CD14-positive monocyte (primary cell): Measurements from ENCODE around the gene HESX1. TPM values are rescaled to one million over a fixed set of nuclear protein-coding genes. Genes with fewer than 3 reads are reported as not detected.

Source experiments
- DNase-seq, 3 donors: peaks; one replicate each; pipeline ENCODE4 v3.0.0-alpha.2; 2011 to 2022
- H2AFZ ChIP-seq: 2 replicates; pipeline ENCODE4 v1.6.0; 2012; ENCODE audit warnings: mild to moderate bottlenecking, low read depth, low read length, inconsistent platforms; ENCODE audit not compliant: insufficient read depth, poor library complexity, severe bottlenecking
- H3K27ac ChIP-seq, 2 donors: 1 replicate in 1 of 2; 2 replicates in 1 of 2; pipeline ENCODE4 v1.5.1; 2012 to 2013; ENCODE audit warnings: low read length in 2 of 2, control low read depth in 1 of 2, inconsistent platforms in 1 of 2, low read depth in 1 of 2, mild to moderate bottlenecking in 1 of 2
- H3K27me3 ChIP-seq, 2 donors: one replicate each; pipeline versions ENCODE4 v1.6.0 to v1.6.1; 2011 to 2013; ENCODE audit warnings: low read length in 2 of 2; ENCODE audit not compliant: control insufficient read depth in 2 of 2, insufficient read depth in 2 of 2
- H3K36me3 ChIP-seq, 2 donors: replicated peaks in 1 of 2; 1 replicate in 1 of 2; 2 replicates in 1 of 2; pipeline versions ENCODE4 v1.5.1 to v1.6.1; 2012 to 2013; ENCODE audit warnings: low read length in 2 of 2, control low read depth in 1 of 2, inconsistent platforms in 1 of 2, mild to moderate bottlenecking in 1 of 2; ENCODE audit not compliant: insufficient read depth in 2 of 2, control insufficient read depth in 1 of 2
- H3K4me1 ChIP-seq, 2 donors: 1 replicate in 1 of 2; 2 replicates in 1 of 2; pipeline versions ENCODE4 v1.5.1 to v1.6.1; 2012 to 2013; ENCODE audit warnings: low read length in 2 of 2, control low read depth in 1 of 2, inconsistent platforms in 1 of 2, mild to moderate bottlenecking in 1 of 2, moderate library complexity in 1 of 2; ENCODE audit not compliant: insufficient read depth in 2 of 2, control insufficient read depth in 1 of 2
- H3K4me2 ChIP-seq: replicated peaks from 2 replicates; pipeline ENCODE3; 2012; ENCODE audit warnings: low read length, moderate library complexity, mild to moderate bottlenecking; ENCODE audit not compliant: poor library complexity, severe bottlenecking; ENCODE audit errors: extremely low read depth
- H3K4me3 ChIP-seq, 3 experiments: fragments of 200-600 bp in 1 of 3; sonication (generic) in 1 of 3; replicated peaks in 1 of 3; 1 replicate in 2 of 3; 2 replicates in 1 of 3; pipeline ENCODE4 v1.5.1; 2011 to 2013; ENCODE audit warnings: low read length in 3 of 3, mild to moderate bottlenecking in 3 of 3, control low read depth in 2 of 3, low read depth in 2 of 3, inconsistent platforms in 1 of 3, moderate library complexity in 1 of 3
- H3K79me2 ChIP-seq: 2 replicates; pipeline ENCODE4 v1.6.0; 2012; ENCODE audit warnings: mild to moderate bottlenecking, control low read depth, inconsistent platforms, low read length, moderate library complexity; ENCODE audit not compliant: insufficient read depth
- H3K9ac ChIP-seq: 2 replicates; pipeline ENCODE4 v1.6.0; 2017; ENCODE audit warnings: low read length, mild to moderate bottlenecking; ENCODE audit not compliant: insufficient read depth, poor library complexity, severe bottlenecking
- H3K9me3 ChIP-seq, 2 donors: replicated peaks in 1 of 2; 1 replicate in 1 of 2; 2 replicates in 1 of 2; pipeline versions ENCODE4 v1.5.1 to v1.6.1; 2012 to 2013; ENCODE audit warnings: low read length in 2 of 2, control low read depth in 1 of 2; ENCODE audit not compliant: control insufficient read depth in 1 of 2, insufficient read depth in 1 of 2
- H4K20me1 ChIP-seq: 2 replicates; pipeline ENCODE4 v1.6.0; 2012; ENCODE audit warnings: mild to moderate bottlenecking, low read length, control low read depth, moderate library complexity; ENCODE audit not compliant: insufficient read depth
- H3K27ac Mint-ChIP-seq, 7 donors: one replicate each; pipeline ENCODE4 v1.8.0; 2020; ENCODE audit warnings: mild to moderate bottlenecking in 7 of 7, mixed read lengths in 7 of 7, moderate library complexity in 6 of 7, inconsistent platforms in 2 of 7
- H3K27me3 Mint-ChIP-seq, 3 donors: one replicate each; pipeline ENCODE4 v1.8.0; 2021 to 2022; ENCODE audit warnings: low read depth in 3 of 3, mild to moderate bottlenecking in 3 of 3, mixed read lengths in 3 of 3, moderate library complexity in 3 of 3, inconsistent platforms in 1 of 3
- H3K36me3 Mint-ChIP-seq, 2 donors: one replicate each; pipeline ENCODE4 v1.8.0; 2020; ENCODE audit warnings: mixed read lengths in 2 of 2, inconsistent platforms in 1 of 2, mild to moderate bottlenecking in 1 of 2
- H3K4me1 Mint-ChIP-seq: one replicate; pipeline ENCODE4 v1.8.0; 2020; ENCODE audit warnings: mild to moderate bottlenecking, mixed read lengths
- H3K4me3 Mint-ChIP-seq, 2 donors: one replicate each; pipeline ENCODE4 v1.8.0; 2020; ENCODE audit warnings: mild to moderate bottlenecking in 2 of 2, mixed read lengths in 2 of 2, moderate library complexity in 1 of 2
- H3K9me3 Mint-ChIP-seq, 7 donors: one replicate each; pipeline ENCODE4 v1.8.0; 2020 to 2022; ENCODE audit warnings: mixed read lengths in 7 of 7, mild to moderate bottlenecking in 6 of 7, moderate library complexity in 6 of 7, inconsistent platforms in 2 of 7
- CTCF ChIP-seq: fragments of 200-600 bp; IDR thresholded peaks from one replicate; pipeline ENCODE4 v1.8.0; 2022; ENCODE audit warnings: antibody characterized with exemption, mild to moderate bottlenecking
- WGBS: methylation state at CpG from one replicate; pipeline ENCODE4 v1.1.5; 2013; ENCODE audit warnings: missing lambda C conversion rate; ENCODE audit not compliant: insufficient coverage; 5-methylcytosine and 5-hydroxymethylcytosine counted together
- intact Hi-C, 2 donors: fragments of 100-400 bp; cut with micrococcal nuclease; formaldehyde crosslinking; loops; one replicate each; pipeline versions ENCODE4 v1.15.0 to v1.15.1; 2023
- polyA plus RNA-seq, 3 donors: library from polyadenylated mRNA; depleted of rRNA in 1 of 3; unstranded in 2 of 3; stranded (reverse) in 1 of 3; fragments of 300-500 nt in 2 of 3; fragments of >200 nt in 1 of 3; fragmentation: Illumina TruSeq in 2 of 3; gene quantifications; 1 replicate in 2 of 3; 2 replicates in 1 of 3; pipeline ENCODE4 v1.2.3, GENCODE V29; 2012 to 2021

HESX1 gene
- polyA plus RNA-seq, 3 donors: 0.22 to 0.83 (median 0.46) TPM

- Mint-ChIP-seq H3K27me3 (no peaks in the 10 kb centered on the region), H3K36me3 (no peaks in the 10 kb centered on the region), H3K27ac (peak within 1 kb of the TSS; percentile 83 to 92 (median 89)), H3K4me1 (peaks cover 35% of the 10 kb centered on the region), H3K4me3 (peak within 1 kb of the TSS; percentile 93 to 94), H3K9me3 (no peaks in the 10 kb centered on the region)
- H3K36me3 ChIP-seq: no peaks in the 10 kb centered on the region
- H3K4me2 ChIP-seq: peak within 1 kb of the TSS; percentile 92
- no peak for TF ChIP-seq CTCF
- peak; percentile 81 to 82 (median 82) for DNase-seq
- H3K27ac ChIP-seq: peak within 1 kb of the TSS; percentile 57 to 76
- intact Hi-C loops: no loop called here
- H4K20me1 ChIP-seq: peaks cover 25% of the 10 kb centered on the region
- under 1% methylated on average over 71 of the region's 71 CpGs for WGBS
- H3K4me3 ChIP-seq: peak within 1 kb of the TSS; percentile 80 to 96 (median 81)
- no peaks in the 10 kb centered on the region for H3K27me3 ChIP-seq
- H3K4me1 ChIP-seq: peaks cover 27 to 38% of the 10 kb centered on the region in 2 donors
- peaks cover 48% of the 10 kb centered on the region for H3K79me2 ChIP-seq
- peak within 1 kb of the TSS; percentile 79 for H3K9ac ChIP-seq
- peak within 1 kb of the TSS; percentile 89 for H2AFZ ChIP-seq
- no peaks in the 10 kb centered on the region for H3K9me3 ChIP-seq
These were observed 27.6 kb upstream of the HESX1 start, which contains the start of gene APPL1 for GRCh38 chr3:57227204-57227929. APPL1 (plus strand) TSS chr3:57227729; CDS start chr3:57227884, 155 bp downstream.

DNA sequence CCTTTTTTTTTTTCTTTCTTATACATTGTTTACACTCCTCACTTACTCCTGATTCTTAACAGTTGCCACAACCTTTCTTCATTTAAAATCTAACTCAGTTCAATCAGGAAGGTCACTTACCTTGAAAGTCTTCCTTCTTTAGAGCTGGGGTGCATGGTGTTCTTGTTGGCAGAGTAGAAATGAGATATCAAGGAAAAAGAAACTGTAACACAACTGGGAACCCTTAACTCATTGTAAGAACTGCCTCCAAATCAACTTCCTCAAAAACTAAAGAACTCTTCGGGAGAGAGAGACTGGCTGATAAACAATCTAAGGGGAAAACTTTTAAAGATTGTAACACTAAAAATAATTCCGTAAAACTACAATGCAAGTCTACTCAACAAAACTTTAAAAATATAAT, 26.4 kb upstream of the HESX1 start:
- peaks cover 14% of the 10 kb centered on the region for H4K20me1 ChIP-seq
- H3K27ac Mint-ChIP-seq: peak overlapping the region in 6 of 7 donors; percentile 31 to 80 (median 62)
- intact Hi-C loops: no loop called here
- H3K36me3 Mint-ChIP-seq: no peaks in the 10 kb centered on the region
- peak in 2 of 3 donors; percentile 6 to 25 for DNase-seq
- H3K4me3 ChIP-seq: peak overlapping the region in 1 of 3 experiments; percentile 80
- TF ChIP-seq CTCF: no peak
- H3K4me3 Mint-ChIP-seq: peak overlapping the region; percentile 21 to 76
- peak overlapping the region in 1 of 2 donors; percentile 15 for H3K27ac ChIP-seq
- peak overlapping the region; percentile 92 for H3K4me2 ChIP-seq
- H3K9ac ChIP-seq: no peak overlapping the region
- no peaks in the 10 kb centered on the region for H3K36me3 ChIP-seq
- H3K4me1 Mint-ChIP-seq: peaks cover 35% of the 10 kb centered on the region
- H3K9me3 ChIP-seq: no peaks in the 10 kb centered on the region
- H3K27me3 Mint-ChIP-seq: no peaks in the 10 kb centered on the region
- H3K79me2 ChIP-seq: peaks cover 36% of the 10 kb centered on the region
- peaks cover 27 to 38% of the 10 kb centered on the region in 2 donors for H3K4me1 ChIP-seq
- H2AFZ ChIP-seq: peak overlapping the region; percentile 59
- no peaks in the 10 kb centered on the region for H3K27me3 ChIP-seq
- no CpG with 5 or more reads among the region's 2 CpGs for WGBS
- no peaks in the 10 kb centered on the region for H3K9me3 Mint-ChIP-seq
